Measurements from ENCODE around the gene CNKSR2.

CNKSR2 gene

GRCh38 chrX:21374163-21374993, at the start of gene CNKSR2:
CNKSR2 (plus strand) TSS chrX:21374418; CDS start chrX:21374898, 480 bp downstream.
- peak; percentile 56 for DNase-seq (ENCODE audit: low spot score)

GRCh38 chrX:21354725-21355124, 19.5 kb upstream of the CNKSR2 start:
- DNase-seq (ENCODE audit: low spot score) = peak; percentile 0

GRCh38 chrX:21355831-21356230, 18.4 kb upstream of the CNKSR2 start:
- peak; percentile 80 for DNase-seq (ENCODE audit: low spot score)

GRCh38 chrX:21369613-21370012, 4.6 kb upstream of the CNKSR2 start:
- DNase-seq (ENCODE audit: low spot score) = no peak

- peak; percentile 14 for DNase-seq (ENCODE audit: low spot score)
These were observed 1.2 kb upstream of the CNKSR2 start for GRCh38 chrX:21373001-21373400.

- peak; percentile 54 for DNase-seq (ENCODE audit: low spot score)
These were observed 518 bp upstream of the CNKSR2 start for GRCh38 chrX:21373637-21374162.

- peak; percentile 0 for DNase-seq (ENCODE audit: low spot score)
These were observed 933 bp downstream of the CNKSR2 start for GRCh38 chrX:21374994-21375707.

- peak; percentile 34 for DNase-seq (ENCODE audit: low spot score)
These were observed 1.4 kb downstream of the CNKSR2 start for GRCh38 chrX:21375708-21376009.

- peak; percentile 67 for DNase-seq (ENCODE audit: low spot score)
These were observed 2.4 kb downstream of the CNKSR2 start for GRCh38 chrX:21376636-21377035.

- DNase-seq (ENCODE audit: low spot score) = peak; percentile 0
These were observed 5.8 kb downstream of the CNKSR2 start for GRCh38 chrX:21379991-21380390.

GRCh38 chrX:21382715-21383114, 8.5 kb downstream of the CNKSR2 start:
- peak; percentile 49 for DNase-seq (ENCODE audit: low spot score)

- DNase-seq (ENCODE audit: low spot score) = peak; percentile 0
These were observed 9.3 kb downstream of the CNKSR2 start for GRCh38 chrX:21383546-21383945.

- DNase-seq (ENCODE audit: low spot score) = peak; percentile 16
These were observed 10.0 kb downstream of the CNKSR2 start for GRCh38 chrX:21384178-21384577.

- no peak for DNase-seq (ENCODE audit: low spot score)
These were observed 20.6 kb downstream of the CNKSR2 start for GRCh38 chrX:21394792-21395191.

- no peak for DNase-seq (ENCODE audit: low spot score)
These were observed 24.2 kb downstream of the CNKSR2 start for GRCh38 chrX:21398426-21398825.

GRCh38 chrX:21400408-21401121, 26.3 kb downstream of the CNKSR2 start:
- DNase-seq (ENCODE audit: low spot score) = no peak

- no peak for DNase-seq (ENCODE audit: low spot score)
These were observed 34.1 kb downstream of the CNKSR2 start for GRCh38 chrX:21408307-21408706.

GRCh38 chrX:21408788-21409187, 34.6 kb downstream of the CNKSR2 start:
- no peak for DNase-seq (ENCODE audit: low spot score)

- no peak for DNase-seq (ENCODE audit: low spot score)
These were observed 37.8 kb downstream of the CNKSR2 start for GRCh38 chrX:21412029-21412428.

- no peak for DNase-seq (ENCODE audit: low spot score)
These were observed 38.7 kb downstream of the CNKSR2 start for GRCh38 chrX:21412883-21413282.

- no peak for DNase-seq (ENCODE audit: low spot score)
These were observed 52.9 kb downstream of the CNKSR2 start for GRCh38 chrX:21427086-21427485.

- DNase-seq (ENCODE audit: low spot score) = no peak
These were observed 62.8 kb downstream of the CNKSR2 start for GRCh38 chrX:21437036-21437435.

- DNase-seq (ENCODE audit: low spot score) = no peak
These were observed 64.6 kb downstream of the CNKSR2 start for GRCh38 chrX:21438792-21439191.

All from cerebellar cortex (tissue), 1 donor.